COLO668 (cell line): Measurements from ENCODE around the gene CNTRL.
"Not testable (repeated sequence)": the region's sequence is repeated elsewhere in the genome, so short reads cannot be mapped to it uniquely, and the experiment has no call there.

Experiments
- DNase-seq: peaks from one replicate; lab custom pipeline; 2025; ENCODE audit not compliant: unreplicated experiment; lab: John Stamatoyannopoulos, UW

Gene CNTRL

GRCh38 chr9:121071756-121072421 lies 2.9 kb upstream of the CNTRL start:
- no peak for DNase-seq

GRCh38 chr9:121073038-121073437 lies 1.7 kb upstream of the CNTRL start:
- DNase-seq = no peak

GRCh38 chr9:121075251-121076036 lies 689 bp downstream of the CNTRL start:
- DNase-seq = no peak

GRCh38 chr9:121082075-121082474 lies 7.3 kb downstream of the CNTRL start:
- DNase-seq = no peak

- no peak for DNase-seq
These were observed 10.9 kb downstream of the CNTRL start for GRCh38 chr9:121085661-121086060.

GRCh38 chr9:121088576-121088975 lies 13.8 kb downstream of the CNTRL start:
- no peak for DNase-seq

GRCh38 chr9:121090743-121091142 lies 16.0 kb downstream of the CNTRL start:
- not testable (repeated sequence) for DNase-seq

GRCh38 chr9:121095057-121095456 lies 20.3 kb downstream of the CNTRL start:
- no peak for DNase-seq

- DNase-seq = no peak
These were observed 23.9 kb downstream of the CNTRL start for GRCh38 chr9:121098567-121099198.

- not testable (repeated sequence) for DNase-seq
These were observed 29.3 kb downstream of the CNTRL start for GRCh38 chr9:121104054-121104453.

- no peak for DNase-seq
These were observed 30.8 kb downstream of the CNTRL start for GRCh38 chr9:121105531-121105930.

GRCh38 chr9:121107029-121107428 lies 32.3 kb downstream of the CNTRL start:
- DNase-seq = no peak

GRCh38 chr9:121107881-121108280 lies 33.1 kb downstream of the CNTRL start:
- DNase-seq = no peak

GRCh38 chr9:121115466-121115865 lies 40.7 kb downstream of the CNTRL start:
- no peak for DNase-seq

GRCh38 chr9:121118266-121118665 lies 43.5 kb downstream of the CNTRL start:
- DNase-seq = no peak

GRCh38 chr9:121120386-121120785 lies 45.6 kb downstream of the CNTRL start:
- no peak for DNase-seq

GRCh38 chr9:121121582-121122087 lies 46.9 kb downstream of the CNTRL start:
- DNase-seq = no peak

- no peak for DNase-seq
These were observed 47.7 kb downstream of the CNTRL start for GRCh38 chr9:121122246-121123032.

- no peak for DNase-seq
These were observed 49.2 kb downstream of the CNTRL start for GRCh38 chr9:121123816-121124535.

- no peak for DNase-seq
These were observed 50.8 kb downstream of the CNTRL start for GRCh38 chr9:121125590-121125989.
